Brain microvascular endothelial cell (primary cell): ENCODE measurements around the gene SOX1.

Experiments used
- DNase-seq: peaks from one replicate; pipeline ENCODE4 v3.0.0-alpha.2; 2020
- H3K27ac ChIP-seq: fragments of 250-450 bp; sonication (Bioruptor Pico); 2 replicates; pipeline ENCODE4 v1.5.1; 2020; ENCODE audit warnings: mild to moderate bottlenecking, moderate library complexity
- H3K27me3 ChIP-seq: fragments of 250-450 bp; sonication (Bioruptor Pico); replicated peaks from 2 replicates; pipeline ENCODE4 v1.5.1; 2020; ENCODE audit warnings: mild to moderate bottlenecking
- H3K36me3 ChIP-seq: fragments of 250-450 bp; sonication (Bioruptor Pico); replicated peaks from 2 replicates; pipeline ENCODE4 v1.5.1; 2020; ENCODE audit warnings: mild to moderate bottlenecking
- H3K4me3 ChIP-seq: 2 replicates; pipeline ENCODE4 v1.5.1; 2011; ENCODE audit warnings: low read depth, mild to moderate bottlenecking, control low read depth, low read length, moderate library complexity
- CTCF ChIP-seq: IDR thresholded peaks from 2 replicates; pipeline ENCODE4 v1.5.1; 2011; ENCODE audit warnings: low read depth, mild to moderate bottlenecking, moderate library complexity, low read length, control low read depth, inconsistent platforms; ENCODE audit errors: missing control alignments
- in situ Hi-C: cut with HindIII; loops from 2 replicates; pipeline ENCODE4 v1.10.0; 2017; ENCODE audit warnings: low sequenced_read_pairs, low pct_ligation_motif_present

The SOX1 gene

GRCh38 chr13:112095354-112095753, 28.4 kb downstream of the SOX1 start:
- Histone ChIP-seq H3K27ac (no peak overlapping the region), H3K36me3 (no peaks in the 10 kb centered on the region), H3K27me3 (no peaks in the 10 kb centered on the region), H3K4me3 (no peak overlapping the region)
- in situ Hi-C loops: no loop called here
- DNase-seq: no peak
- no peak for TF ChIP-seq CTCF

GRCh38 chr13:112096959-112097358, 30.0 kb downstream of the SOX1 start:
- no peaks in the 10 kb centered on the region for H3K27me3 ChIP-seq
- in situ Hi-C loops: no loop called here
- no peaks in the 10 kb centered on the region for H3K36me3 ChIP-seq
- DNase-seq: no peak
- no peak overlapping the region for H3K4me3 ChIP-seq
- TF ChIP-seq CTCF: no peak
- no peak overlapping the region for H3K27ac ChIP-seq

- Histone ChIP-seq H3K36me3 (no peaks in the 10 kb centered on the region), H3K27me3 (no peaks in the 10 kb centered on the region), H3K4me3 (no peak overlapping the region), H3K27ac (no peak overlapping the region)
- no peak for DNase-seq
- TF ChIP-seq CTCF: no peak
- in situ Hi-C loops: no loop called here
Measured at GRCh38 chr13:112097770-112098169, 30.8 kb downstream of the SOX1 start.

- H3K4me3 ChIP-seq: no peak overlapping the region
- H3K27ac ChIP-seq: no peak overlapping the region
- no peaks in the 10 kb centered on the region for H3K36me3 ChIP-seq
- H3K27me3 ChIP-seq: no peaks in the 10 kb centered on the region
- in situ Hi-C loops: no loop called here
- no peak for DNase-seq
- no peak for TF ChIP-seq CTCF
Measured at GRCh38 chr13:112098699-112099098, 31.8 kb downstream of the SOX1 start.

GRCh38 chr13:112101360-112101930, 34.5 kb downstream of the SOX1 start:
- Histone ChIP-seq H3K36me3 (no peaks in the 10 kb centered on the region), H3K27ac (no peak overlapping the region), H3K4me3 (no peak overlapping the region), H3K27me3 (peaks cover 23% of the 10 kb centered on the region)
- in situ Hi-C loops: no loop called here
- TF ChIP-seq CTCF: no peak
- DNase-seq: no peak

- H3K4me3 ChIP-seq: no peak overlapping the region
- no peak for DNase-seq
- no peak for TF ChIP-seq CTCF
- H3K36me3 ChIP-seq: no peaks in the 10 kb centered on the region
- H3K27me3 ChIP-seq: peaks cover 24% of the 10 kb centered on the region
- in situ Hi-C loops: no loop called here
- no peak overlapping the region for H3K27ac ChIP-seq
Measured at GRCh38 chr13:112102243-112102642, 35.3 kb downstream of the SOX1 start.
